Body of pancreas (tissue), 4 donors: ENCODE data around the gene TUSC7. TPM values are rescaled to one million over a fixed set of nuclear protein-coding genes. Genes with fewer than 3 reads are reported as not detected.

Experiments used
- ATAC-seq: fragments of 150-250 bp; one replicate; pipeline ENCODE4 v1.9.1; 2016
- DNase-seq, 4 donors: peaks; one replicate each; pipeline ENCODE4 v3.0.0-alpha.2; 2019
- H3K27ac ChIP-seq, 4 donors: fragments of 200-600 bp; sonication (generic); 1 replicate in 3 of 4; 2 replicates in 1 of 4; pipeline versions ENCODE4 v1.5.1 to v1.6.1; 2016 to 2019; ENCODE audit warnings: mild to moderate bottlenecking in 1 of 4, mixed read lengths in 1 of 4, moderate library complexity in 1 of 4
- H3K27me3 ChIP-seq, 2 donors: fragments of 200-600 bp; sonication (generic); one replicate each; pipeline ENCODE4 v1.6.0; 2016; ENCODE audit warnings: mild to moderate bottlenecking in 1 of 2
- H3K36me3 ChIP-seq, 2 donors: fragments of 200-600 bp; sonication (generic); replicated peaks in 1 of 2; 2 replicates each; pipeline ENCODE4 v1.5.1; 2016; ENCODE audit warnings: low read depth in 2 of 2; ENCODE audit not compliant: insufficient read depth in 1 of 2
- H3K4me1 ChIP-seq: fragments of 200-600 bp; sonication (generic); one replicate; pipeline ENCODE4 v1.6.0; 2016
- H3K4me3 ChIP-seq, 2 donors: fragments of 200-600 bp; sonication (generic); 1 replicate in 1 of 2; 2 replicates in 1 of 2; pipeline ENCODE4 v1.5.1; 2016 to 2019
- H3K9me3 ChIP-seq, 3 donors: fragments of 200-600 bp; sonication (generic); 1 replicate in 2 of 3; 2 replicates in 1 of 3; pipeline ENCODE4 v1.5.1; 2016
- POLR2A ChIP-seq, 3 donors: fragments of 450-650 bp; IDR thresholded peaks; one replicate each; pipeline ENCODE4 v1.6.1; 2016; ENCODE audit warnings: antibody characterized with exemption in 3 of 3, mild to moderate bottlenecking in 2 of 3
- WGBS, 2 donors: methylation state at CpG; one replicate each; pipeline ENCODE4 v1.1.5; 2017; 5-methylcytosine and 5-hydroxymethylcytosine counted together
- intact Hi-C: fragments of 100-400 bp; cut with DNase I; formaldehyde crosslinking; loops from one replicate; pipeline ENCODE4 v1.15.1; 2023
- total RNA-seq, 2 donors: library from RNA; depleted of rRNA; stranded (reverse); fragments of >200 nt; gene quantifications; one replicate each; pipeline ENCODE4 v1.1.0, GENCODE V29; 2016
- TF ChIP-seq, protein P1 (sequence below), 7 experiments: fragments of 450-650 bp in 4 of 7; fragments of 200-600 bp in 3 of 7; sonication (generic) in 3 of 7; IDR thresholded peaks; one replicate each; pipeline ENCODE4 v1.5.1; 2016 to 2019; ENCODE audit warnings: antibody characterized with exemption in 7 of 7

Gene TUSC7
- total RNA-seq, 2 donors from 2014 or later = not detected

DNA sequence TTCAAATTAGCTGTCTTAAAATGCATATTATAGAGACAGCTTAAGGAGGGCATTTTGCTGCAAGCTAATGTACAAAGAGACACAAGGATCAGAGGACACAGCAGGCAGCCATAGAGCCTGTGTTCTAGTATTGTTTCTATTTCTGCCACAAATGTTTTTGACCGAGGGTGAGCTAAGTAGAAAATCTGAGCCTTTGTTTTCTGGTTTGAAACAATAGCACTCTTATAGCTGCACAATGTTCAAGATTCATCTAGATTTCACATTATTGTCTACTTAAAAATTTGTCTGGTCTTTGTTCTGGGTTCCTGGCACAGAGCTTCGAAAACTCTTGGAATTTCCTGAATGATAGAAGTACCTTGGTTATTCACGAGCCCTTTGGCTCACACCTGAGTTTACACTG lies 40.0 kb upstream of the TUSC7 start:
- Histone ChIP-seq H3K27ac (no peak overlapping the region), H3K36me3 (no peaks in the 10 kb centered on the region), H3K4me1 (no peaks in the 10 kb centered on the region), H3K4me3 (no peak overlapping the region), H3K27me3 (no peaks in the 10 kb centered on the region), H3K9me3 (no peaks in the 10 kb centered on the region)
- intact Hi-C loops = no loop called here
- no peak for DNase-seq
- no peak for TF ChIP-seq POLR2A (IDR thresholded peaks at IDR 0.05)
- TF ChIP-seq, protein P1, sequence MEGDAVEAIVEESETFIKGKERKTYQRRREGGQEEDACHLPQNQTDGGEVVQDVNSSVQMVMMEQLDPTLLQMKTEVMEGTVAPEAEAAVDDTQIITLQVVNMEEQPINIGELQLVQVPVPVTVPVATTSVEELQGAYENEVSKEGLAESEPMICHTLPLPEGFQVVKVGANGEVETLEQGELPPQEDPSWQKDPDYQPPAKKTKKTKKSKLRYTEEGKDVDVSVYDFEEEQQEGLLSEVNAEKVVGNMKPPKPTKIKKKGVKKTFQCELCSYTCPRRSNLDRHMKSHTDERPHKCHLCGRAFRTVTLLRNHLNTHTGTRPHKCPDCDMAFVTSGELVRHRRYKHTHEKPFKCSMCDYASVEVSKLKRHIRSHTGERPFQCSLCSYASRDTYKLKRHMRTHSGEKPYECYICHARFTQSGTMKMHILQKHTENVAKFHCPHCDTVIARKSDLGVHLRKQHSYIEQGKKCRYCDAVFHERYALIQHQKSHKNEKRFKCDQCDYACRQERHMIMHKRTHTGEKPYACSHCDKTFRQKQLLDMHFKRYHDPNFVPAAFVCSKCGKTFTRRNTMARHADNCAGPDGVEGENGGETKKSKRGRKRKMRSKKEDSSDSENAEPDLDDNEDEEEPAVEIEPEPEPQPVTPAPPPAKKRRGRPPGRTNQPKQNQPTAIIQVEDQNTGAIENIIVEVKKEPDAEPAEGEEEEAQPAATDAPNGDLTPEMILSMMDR (IDR thresholded peaks at IDR 0.05) = no peak
- ATAC-seq = no peak
- WGBS, 2 donors = 63 to 80% methylated on average over 3 of the region's 3 CpGs

DNA sequence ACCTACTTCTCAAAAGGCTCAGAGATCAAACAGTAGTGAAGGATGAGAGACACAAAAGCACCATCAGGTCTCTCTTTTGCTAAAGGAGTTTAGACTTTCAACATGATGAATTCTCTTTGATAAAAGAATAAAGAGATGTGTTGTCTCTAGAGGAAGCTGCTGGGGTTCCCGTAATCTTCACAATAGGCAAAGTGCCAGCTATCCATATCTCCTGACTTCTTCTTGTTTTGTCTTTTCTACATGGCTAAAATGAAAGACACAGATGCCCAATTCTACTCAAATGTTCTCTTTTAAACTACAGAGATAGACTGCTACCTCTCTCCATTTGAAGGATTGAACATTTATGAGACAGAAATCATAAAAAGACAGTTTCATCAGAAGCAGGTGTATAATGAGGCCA lies 38.4 kb upstream of the TUSC7 start:
- 36 to 44% methylated on average over 1 of the region's 1 CpG for WGBS, 2 donors
- no peak overlapping the region for H3K4me3 ChIP-seq
- H3K9me3 ChIP-seq = no peaks in the 10 kb centered on the region
- ATAC-seq (no peak), DNase-seq (no peak)
- H3K36me3 ChIP-seq = no peaks in the 10 kb centered on the region
- no peaks in the 10 kb centered on the region for H3K4me1 ChIP-seq
- TF ChIP-seq, protein P1 (IDR thresholded peaks at IDR 0.05) = no peak
- no peak for TF ChIP-seq POLR2A (IDR thresholded peaks at IDR 0.05)
- intact Hi-C loops = no loop called here
- H3K27me3 ChIP-seq = no peaks in the 10 kb centered on the region
- H3K27ac ChIP-seq = no peak overlapping the region

DNA sequence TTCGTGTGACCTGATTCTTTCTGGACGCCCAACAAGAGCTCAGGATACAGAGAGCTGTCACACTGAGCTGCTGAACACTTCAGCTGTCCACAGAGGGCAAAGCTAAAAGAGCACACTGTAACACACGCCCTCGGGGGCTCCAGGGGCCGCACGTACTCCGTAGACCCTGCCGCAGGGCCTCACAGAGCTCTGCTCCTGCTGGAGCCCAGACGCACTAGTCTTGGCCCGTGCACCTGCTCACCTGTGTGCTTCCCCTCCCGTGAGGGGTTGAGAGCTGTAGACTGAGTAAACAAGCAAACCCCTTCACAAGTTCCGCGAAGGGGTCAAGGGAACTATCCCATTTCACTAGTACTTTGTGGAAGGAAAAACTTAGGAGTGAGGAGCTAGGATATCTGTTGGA lies 30.7 kb upstream of the TUSC7 start:
- intact Hi-C loops = no loop called here
- no peak overlapping the region for H3K27ac ChIP-seq
- DNase-seq (no peak), ATAC-seq (no peak)
- H3K27me3 ChIP-seq = no peaks in the 10 kb centered on the region
- TF ChIP-seq POLR2A (IDR thresholded peaks at IDR 0.05) = no peak
- TF ChIP-seq, protein P1 (IDR thresholded peaks at IDR 0.05) = no peak
- H3K36me3 ChIP-seq = no peaks in the 10 kb centered on the region
- 25 to 42% methylated on average over 6 to 13 of the region's 13 CpGs for WGBS, 2 donors
- no peaks in the 10 kb centered on the region for H3K9me3 ChIP-seq
- H3K4me3 ChIP-seq = no peak overlapping the region
- no peaks in the 10 kb centered on the region for H3K4me1 ChIP-seq

DNA sequence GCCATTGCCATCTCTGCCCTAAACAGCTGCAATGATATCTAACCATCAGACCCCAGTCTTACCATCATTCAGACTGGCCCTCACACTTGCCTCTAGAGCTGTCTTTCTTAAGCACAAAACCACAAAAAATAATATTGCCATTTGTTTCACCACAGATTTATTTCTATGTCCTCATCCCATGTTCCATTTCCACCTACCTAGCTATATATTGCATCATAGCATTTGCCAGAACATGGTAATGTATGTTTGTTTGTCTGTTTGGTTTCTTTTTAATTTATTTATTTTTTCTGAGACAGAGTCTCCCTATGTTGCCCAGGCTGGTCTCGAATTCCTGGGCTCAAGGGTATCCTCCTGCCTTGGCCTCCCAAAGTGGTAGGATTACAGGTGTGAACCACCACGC lies 18.5 kb upstream of the TUSC7 start:
- Histone ChIP-seq H3K4me1 (no peaks in the 10 kb centered on the region), H3K9me3 (no peaks in the 10 kb centered on the region), H3K36me3 (no peaks in the 10 kb centered on the region), H3K27ac (no peak overlapping the region), H3K27me3 (no peaks in the 10 kb centered on the region), H3K4me3 (no peak overlapping the region)
- DNase-seq (no peak), ATAC-seq (no peak)
- 60 to 69% methylated on average over 2 of the region's 2 CpGs for WGBS, 2 donors
- TF ChIP-seq, protein P1 (IDR thresholded peaks at IDR 0.05) = no peak
- no peak for TF ChIP-seq POLR2A (IDR thresholded peaks at IDR 0.05)
- intact Hi-C loops = no loop called here

DNA sequence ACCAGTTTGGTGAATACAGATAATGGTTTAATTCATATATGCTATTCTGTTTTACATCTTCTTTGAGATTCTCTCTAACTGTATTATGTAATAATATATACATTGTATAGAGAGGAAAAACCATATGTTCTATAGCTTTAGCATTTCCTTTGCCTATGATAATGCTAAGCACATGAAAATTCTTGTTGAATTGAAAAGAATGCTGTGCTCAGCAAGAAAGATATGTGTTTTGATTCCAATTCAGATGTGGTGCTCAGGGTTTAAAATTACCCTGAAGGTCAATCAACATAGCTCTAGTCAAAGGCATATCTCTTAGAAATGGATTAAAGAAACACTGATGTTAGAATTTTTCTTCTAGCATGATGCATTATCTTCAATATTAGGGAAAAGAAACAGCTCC lies 8.5 kb upstream of the TUSC7 start:
- DNase-seq (no peak), ATAC-seq (no peak)
- no peaks in the 10 kb centered on the region for H3K9me3 ChIP-seq
- H3K4me3 ChIP-seq = no peak overlapping the region
- H3K4me1 ChIP-seq = no peaks in the 10 kb centered on the region
- no peak for TF ChIP-seq POLR2A (IDR thresholded peaks at IDR 0.05)
- TF ChIP-seq, protein P1 (IDR thresholded peaks at IDR 0.05) = no peak
- no peak overlapping the region for H3K27ac ChIP-seq
- intact Hi-C loops = no loop called here
- H3K36me3 ChIP-seq = no peaks in the 10 kb centered on the region
- H3K27me3 ChIP-seq = no peaks in the 10 kb centered on the region
